ENCODE measurements around the gene BNIPL. TPM values are rescaled to one million over a fixed set of nuclear protein-coding genes. Genes with fewer than 3 reads are reported as not detected.
A peak's percentile ranks its signal among the peaks of the same experiment; 100 is the strongest.

Gene BNIPL
- total RNA-seq, 2 experiments from 2014 or later: 0.64 to 1.3 TPM

GRCh38 chr1:151001602-151002001 is 34.8 kb upstream of the BNIPL start:
- ChIA-PET CTCF (interaction anchor here (14.0 kb wide), 1 partner anchor 24 kb away, joined by 222 read pairs; the partner anchor contains the start of genes ANXA9 and CERS2), POLR2A (interaction anchor here (1.1 kb wide), 1 partner anchor 237 kb away, joined by 3 read pairs; no protein-coding TSS in a partner anchor)
- peaks cover 58% of the 10 kb centered on the region for H3K4me1 Mint-ChIP-seq (ENCODE audit: low read depth)
- H3K36me3 Mint-ChIP-seq: peaks cover 13% of the 10 kb centered on the region
- no peaks in the 10 kb centered on the region for H3K27me3 Mint-ChIP-seq
- intact Hi-C loops (cut with micrococcal nuclease): no loop called here
- H3K27ac Mint-ChIP-seq: no peak overlapping the region
- H3K9me3 Mint-ChIP-seq: no peaks in the 10 kb centered on the region
- no peak overlapping the region for H3K4me3 Mint-ChIP-seq
- DNase-seq: no peak

- H3K27me3 Mint-ChIP-seq: no peaks in the 10 kb centered on the region
- ChIA-PET CTCF (interaction anchor here (1.2 to 14.0 kb wide), 2 partner anchors 10 to 24 kb away, joined by 3 to 222 read pairs; partner anchors contain the start of genes ANXA9 and CERS2), POLR2A (interaction anchor here (1.1 kb wide), 1 partner anchor 238 kb away, joined by 3 read pairs; no protein-coding TSS in a partner anchor)
- H3K9me3 Mint-ChIP-seq: no peaks in the 10 kb centered on the region
- H3K36me3 Mint-ChIP-seq: peaks cover 11% of the 10 kb centered on the region
- intact Hi-C loops (cut with micrococcal nuclease): no loop called here
- DNase-seq: no peak
- H3K4me1 Mint-ChIP-seq (ENCODE audit: low read depth): peaks cover 63% of the 10 kb centered on the region
- H3K4me3 Mint-ChIP-seq: no peak overlapping the region
- H3K27ac Mint-ChIP-seq: peak overlapping the region; percentile 18
Measured at GRCh38 chr1:151002051-151002450, 34.3 kb upstream of the BNIPL start.

GRCh38 chr1:151002611-151003010 is 33.8 kb upstream of the BNIPL start:
- ChIA-PET CTCF (interaction anchor here (0.9 to 14.0 kb wide), 3 partner anchors 9 to 442 kb away, joined by 3 to 222 read pairs (median 3); partner anchors contain the start of genes ANXA9 and CERS2), POLR2A (no interaction called here)
- H3K36me3 Mint-ChIP-seq: peaks cover 8% of the 10 kb centered on the region
- peak overlapping the region; percentile 27 for H3K4me3 Mint-ChIP-seq
- H3K27ac Mint-ChIP-seq: peak overlapping the region; percentile 97
- DNase-seq: no peak
- intact Hi-C loops (cut with micrococcal nuclease): no loop called here
- no peaks in the 10 kb centered on the region for H3K9me3 Mint-ChIP-seq
- H3K4me1 Mint-ChIP-seq (ENCODE audit: low read depth): peaks cover 69% of the 10 kb centered on the region
- no peaks in the 10 kb centered on the region for H3K27me3 Mint-ChIP-seq

GRCh38 chr1:151003180-151003579 is 33.2 kb upstream of the BNIPL start:
- H3K4me1 Mint-ChIP-seq (ENCODE audit: low read depth): peaks cover 73% of the 10 kb centered on the region
- intact Hi-C loops (cut with micrococcal nuclease): no loop called here
- H3K27ac Mint-ChIP-seq: peak overlapping the region; percentile 97
- DNase-seq: no peak
- no peaks in the 10 kb centered on the region for H3K27me3 Mint-ChIP-seq
- peak overlapping the region; percentile 27 for H3K4me3 Mint-ChIP-seq
- ChIA-PET CTCF (interaction anchor here (0.6 to 14.0 kb wide), 6 partner anchors 8 to 442 kb away, joined by 3 to 222 read pairs (median 4); partner anchors contain the start of genes ANXA9 and CERS2), POLR2A (no interaction called here)
- H3K9me3 Mint-ChIP-seq: no peaks in the 10 kb centered on the region
- H3K36me3 Mint-ChIP-seq: peaks cover 8% of the 10 kb centered on the region

GRCh38 chr1:151005729-151006319 is 30.6 kb upstream of the BNIPL start:
- intact Hi-C loops (cut with micrococcal nuclease): loop anchor here (1.0 to 5.0 kb wide), 4 partner anchors 275 to 639 kb away; partner anchors contain the start of gene ENSA
- peaks cover 9% of the 10 kb centered on the region for H3K36me3 Mint-ChIP-seq
- DNase-seq: no peak
- no peaks in the 10 kb centered on the region for H3K27me3 Mint-ChIP-seq
- peak overlapping the region; percentile 99 for H3K4me3 Mint-ChIP-seq
- peaks cover 78% of the 10 kb centered on the region for H3K4me1 Mint-ChIP-seq (ENCODE audit: low read depth)
- H3K9me3 Mint-ChIP-seq: no peaks in the 10 kb centered on the region
- peak overlapping the region; percentile 97 for H3K27ac Mint-ChIP-seq
- CTCF ChIA-PET: interaction anchor here (0.6 to 14.0 kb wide), 13 partner anchors 8 to 166 kb away, joined by 3 to 222 read pairs (median 5); partner anchors contain the start of genes ANXA9, C1orf56 and CERS2
- POLR2A ChIA-PET: interaction anchor here (0.5 to 2.9 kb wide), 7 partner anchors 10 to 640 kb away, joined by 3 to 17 read pairs (median 3); partner anchors contain the start of genes CDC42SE1 and CERS2

GRCh38 chr1:151006327-151007052 is 29.9 kb upstream of the BNIPL start, which contains the start of gene MINDY1:
Gene MINDY1, minus strand, starts transcription at chr1:151006902. Its CDS starts 4,285 bp downstream, at chr1:151002617.
- no peaks in the 10 kb centered on the region for H3K9me3 Mint-ChIP-seq
- H3K27ac Mint-ChIP-seq: peak within 1 kb of the TSS; percentile 97
- peaks cover 78% of the 10 kb centered on the region for H3K4me1 Mint-ChIP-seq (ENCODE audit: low read depth)
- CTCF ChIA-PET: interaction anchor here (0.8 to 14.0 kb wide), 13 partner anchors 9 to 167 kb away, joined by 3 to 222 read pairs (median 5); partner anchors contain the start of genes ANXA9, C1orf56 and CERS2
- POLR2A ChIA-PET: interaction anchor here (0.5 to 2.9 kb wide), 8 partner anchors 11 to 641 kb away, joined by 3 to 17 read pairs (median 3); partner anchors contain the start of genes CDC42SE1 and CERS2
- peak within 1 kb of the TSS; percentile 99 for H3K4me3 Mint-ChIP-seq
- H3K36me3 Mint-ChIP-seq: peaks cover 9% of the 10 kb centered on the region
- intact Hi-C loops (cut with micrococcal nuclease): loop anchor here (1.0 to 5.0 kb wide), 4 partner anchors 275 to 639 kb away; partner anchors contain the start of gene ENSA
- H3K27me3 Mint-ChIP-seq: no peaks in the 10 kb centered on the region
- peak; percentile 62 for DNase-seq

- H3K4me3 Mint-ChIP-seq: peak overlapping the region; percentile 99
- no peaks in the 10 kb centered on the region for H3K27me3 Mint-ChIP-seq
- POLR2A ChIA-PET: interaction anchor here (1.4 to 2.9 kb wide), 2 partner anchors 40 to 50 kb away, joined by 3 to 17 read pairs; partner anchors contain the start of genes C1orf56 and CDC42SE1
- CTCF ChIA-PET: no interaction called here
- no peaks in the 10 kb centered on the region for H3K9me3 Mint-ChIP-seq
- peaks cover 3% of the 10 kb centered on the region for H3K36me3 Mint-ChIP-seq
- intact Hi-C loops (cut with micrococcal nuclease): loop anchor here (1.0 to 5.0 kb wide), 9 partner anchors 41 to 641 kb away; partner anchors contain the start of genes ARNT, ENSA and TNFAIP8L2
- DNase-seq: no peak
- H3K27ac Mint-ChIP-seq: peak overlapping the region; percentile 97
- H3K4me1 Mint-ChIP-seq (ENCODE audit: low read depth): peaks cover 68% of the 10 kb centered on the region
Measured at GRCh38 chr1:151007853-151008243, 28.5 kb upstream of the BNIPL start.

GRCh38 chr1:151008244-151009205 is 27.9 kb upstream of the BNIPL start, which contains the start of gene PRUNE1:
Gene PRUNE1, plus strand, starts transcription at chr1:151008449. Its CDS starts 184 bp downstream, at chr1:151008633.
- Mint-ChIP-seq H3K36me3 (peaks cover 5% of the 10 kb centered on the region), H3K4me3 (peak within 1 kb of the TSS; percentile 99), H3K4me1 (ENCODE audit: low read depth) (peaks cover 64% of the 10 kb centered on the region), H3K27ac (peak within 1 kb of the TSS; percentile 97), H3K9me3 (no peaks in the 10 kb centered on the region), H3K27me3 (no peaks in the 10 kb centered on the region)
- POLR2A ChIA-PET: interaction anchor here (1.4 kb wide), 1 partner anchor 40 kb away, joined by 3 read pairs; the partner anchor contains the start of gene C1orf56
- intact Hi-C loops (cut with micrococcal nuclease): loop anchor here (1.0 to 5.0 kb wide), 9 partner anchors 40 to 641 kb away; partner anchors contain the start of genes ARNT, ENSA and TNFAIP8L2
- CTCF ChIA-PET: interaction anchor here (1.2 kb wide), 1 partner anchor 16 kb away, joined by 6 read pairs; no protein-coding TSS in a partner anchor
- DNase-seq: peak; percentile 97

GRCh38 chr1:151009206-151009587 is 27.2 kb upstream of the BNIPL start:
- H3K36me3 Mint-ChIP-seq: peaks cover 6% of the 10 kb centered on the region
- ChIA-PET CTCF (interaction anchor here (1.2 kb wide), 1 partner anchor 15 kb away, joined by 6 read pairs; no protein-coding TSS in a partner anchor), POLR2A (interaction anchor here (1.4 kb wide), 1 partner anchor 39 kb away, joined by 3 read pairs; the partner anchor contains the start of gene C1orf56)
- intact Hi-C loops (cut with micrococcal nuclease): loop anchor here (2.0 to 5.0 kb wide), 6 partner anchors 40 to 642 kb away; partner anchors contain the start of genes ARNT, ENSA and TNFAIP8L2
- H3K27me3 Mint-ChIP-seq: no peaks in the 10 kb centered on the region
- H3K9me3 Mint-ChIP-seq: no peaks in the 10 kb centered on the region
- peak overlapping the region; percentile 97 for H3K27ac Mint-ChIP-seq
- peaks cover 61% of the 10 kb centered on the region for H3K4me1 Mint-ChIP-seq (ENCODE audit: low read depth)
- DNase-seq: peak; percentile 47
- H3K4me3 Mint-ChIP-seq: peak overlapping the region; percentile 99

- Mint-ChIP-seq H3K4me3 (peak overlapping the region; percentile 99), H3K4me1 (ENCODE audit: low read depth) (peaks cover 58% of the 10 kb centered on the region), H3K27me3 (no peaks in the 10 kb centered on the region), H3K27ac (peak overlapping the region; percentile 97), H3K9me3 (no peaks in the 10 kb centered on the region), H3K36me3 (peaks cover 6% of the 10 kb centered on the region)
- intact Hi-C loops (cut with micrococcal nuclease): loop anchor here (2.0 to 5.0 kb wide), 6 partner anchors 39 to 643 kb away; partner anchors contain the start of genes ARNT, ENSA and TNFAIP8L2
- no peak for DNase-seq
- ChIA-PET POLR2A (no interaction called here), CTCF (interaction anchor here (1.1 to 1.2 kb wide), 2 partner anchors 15 to 49 kb away, joined by 3 to 6 read pairs; partner anchors contain the start of gene CDC42SE1)
Measured at GRCh38 chr1:151009674-151010345, 26.6 kb upstream of the BNIPL start.
